ENCODE results near the gene TEX19.

The TEX19 gene

DNA sequence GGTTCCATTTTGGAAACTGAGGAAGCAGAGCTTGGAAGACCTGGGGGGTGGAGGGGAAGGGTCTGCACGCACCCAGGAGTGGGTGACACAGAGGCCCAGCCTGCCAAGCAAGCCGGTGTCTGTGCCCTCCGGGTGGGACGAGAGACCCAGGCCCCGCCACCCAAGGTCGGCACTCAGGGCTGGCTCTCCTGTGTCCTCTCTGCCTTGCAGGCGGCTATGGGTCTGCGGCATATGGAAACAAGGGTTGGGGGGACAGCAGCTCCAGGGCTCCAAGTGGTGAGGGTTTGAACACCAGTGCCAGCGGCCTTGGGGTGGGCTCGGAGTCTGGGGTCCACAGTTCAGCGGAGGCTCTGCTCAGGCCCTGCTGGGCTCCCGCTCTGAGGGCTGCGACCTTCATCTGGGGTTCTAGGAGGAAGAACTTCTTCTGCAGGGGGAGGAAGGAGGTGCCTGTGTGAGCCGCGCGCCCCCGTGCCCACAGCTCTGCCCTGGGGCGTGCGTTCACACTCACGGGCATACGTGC lies 37.0 kb upstream of the TEX19 start:
- no peak for DNase-seq

DNA sequence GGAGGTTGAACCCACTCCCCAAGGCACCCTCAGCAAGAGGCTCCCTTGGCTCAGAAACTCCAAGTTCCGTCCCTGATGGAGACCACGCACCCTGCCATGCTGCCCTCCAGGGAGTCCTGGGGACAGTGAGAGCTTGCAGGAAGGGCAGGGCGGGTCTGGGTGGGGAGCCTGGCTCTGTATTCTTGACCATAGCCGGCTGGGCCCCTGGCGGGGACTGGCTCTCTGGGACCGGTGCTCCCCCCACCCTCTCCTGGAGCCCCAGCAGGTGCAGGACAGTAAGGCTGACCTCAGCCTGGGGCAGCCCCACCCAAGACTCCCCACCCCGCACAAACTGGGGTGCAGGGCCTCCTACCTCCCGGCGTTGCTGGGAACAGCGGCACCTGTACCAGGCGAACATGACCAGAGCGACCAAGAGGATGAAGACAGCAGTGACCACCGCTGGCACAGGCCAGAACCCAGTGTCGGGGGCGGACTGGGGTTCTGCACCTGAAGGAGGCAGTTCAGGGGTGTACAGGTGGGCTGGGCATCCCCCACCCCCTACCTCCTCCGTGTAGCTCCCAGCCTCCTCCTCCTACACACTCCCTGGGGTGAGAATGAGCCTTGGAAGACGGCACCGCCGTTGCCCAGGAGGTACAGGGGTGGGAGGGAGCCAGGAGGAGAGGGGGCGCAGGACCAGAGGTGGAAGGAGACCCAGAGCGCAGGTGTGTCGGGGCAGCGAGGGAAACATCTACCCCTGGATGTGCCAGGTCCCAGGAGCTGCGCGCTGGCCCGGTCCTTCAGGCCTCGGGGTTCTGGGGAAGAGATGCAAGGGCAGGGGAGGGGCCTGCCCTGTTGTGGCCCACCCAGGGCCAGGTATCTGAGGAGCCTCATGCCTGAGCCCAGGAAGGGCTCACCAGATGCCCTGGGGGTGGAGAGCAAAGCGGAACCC lies 36.3 kb upstream of the TEX19 start:
- DNase-seq = no peak

DNA sequence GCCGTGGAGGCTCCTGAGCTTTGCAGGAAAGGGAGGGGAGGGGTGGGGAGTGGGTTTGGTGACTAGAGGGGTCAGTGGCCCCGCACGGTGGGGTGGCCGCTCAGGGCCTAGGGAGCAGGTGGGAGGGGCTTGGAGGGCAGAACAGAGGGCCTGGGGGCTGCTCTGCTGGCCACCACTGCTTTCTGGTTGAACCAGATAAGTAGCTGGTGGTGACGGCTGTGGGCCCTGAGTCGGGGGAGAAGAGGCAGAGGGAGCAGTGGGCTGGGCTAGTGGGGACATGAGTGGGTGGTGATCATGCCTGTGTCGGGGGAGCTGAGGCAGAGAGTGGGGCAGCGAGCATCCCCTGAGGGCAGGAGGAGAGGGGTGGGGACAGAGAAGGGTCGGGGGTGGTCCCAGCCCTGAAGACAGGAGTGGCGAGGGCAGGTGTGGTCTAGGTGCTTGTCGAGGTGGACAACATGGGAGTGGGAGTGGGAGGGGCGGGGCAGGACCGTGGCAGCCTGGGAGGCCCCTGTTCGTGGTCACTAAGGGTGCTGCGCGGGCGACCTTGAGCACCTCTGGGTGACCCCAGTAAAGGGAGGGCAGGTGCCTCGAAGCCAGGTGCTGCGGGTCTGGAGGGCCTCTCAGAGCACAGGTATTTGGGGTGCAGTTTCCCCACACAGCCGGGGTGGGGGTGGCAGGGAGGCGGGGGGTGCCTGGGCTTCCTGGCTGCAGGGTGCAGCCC lies 35.4 kb upstream of the TEX19 start:
- DNase-seq = no peak

DNA sequence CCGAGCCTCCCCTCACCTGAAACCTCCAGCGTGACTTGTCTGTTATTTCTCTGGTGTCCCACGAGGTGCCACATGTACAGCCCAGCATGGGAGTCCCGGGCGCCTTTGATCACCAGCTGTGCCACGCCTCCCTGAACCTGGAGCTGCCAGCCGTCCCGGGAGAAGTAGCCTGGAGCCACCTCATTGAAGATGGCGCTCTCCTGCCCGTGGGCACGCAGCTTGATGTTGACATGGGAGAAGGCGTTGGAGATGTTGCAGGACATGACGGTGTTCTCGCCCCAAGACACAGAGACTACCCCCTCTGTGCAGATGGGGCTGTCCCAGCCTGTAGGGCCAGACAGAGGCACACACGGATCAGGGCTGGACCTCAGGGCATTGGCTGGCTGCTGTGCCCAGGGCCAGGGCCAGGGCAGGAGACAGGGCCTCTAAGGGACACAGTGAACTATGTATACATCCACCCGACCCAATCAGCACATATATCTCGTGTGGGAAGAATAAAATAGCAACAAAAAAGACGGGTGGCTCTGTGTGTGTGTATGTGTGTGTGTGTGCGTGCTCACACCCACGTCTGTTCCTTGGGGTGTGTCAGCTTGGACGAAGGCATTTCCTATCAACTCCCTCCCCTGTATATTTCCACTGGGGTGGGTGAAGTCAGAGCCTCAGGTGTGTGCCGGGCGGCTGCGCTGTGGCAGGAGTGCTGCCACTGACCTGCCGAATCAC lies 34.3 kb upstream of the TEX19 start:
- no peak for DNase-seq

DNA sequence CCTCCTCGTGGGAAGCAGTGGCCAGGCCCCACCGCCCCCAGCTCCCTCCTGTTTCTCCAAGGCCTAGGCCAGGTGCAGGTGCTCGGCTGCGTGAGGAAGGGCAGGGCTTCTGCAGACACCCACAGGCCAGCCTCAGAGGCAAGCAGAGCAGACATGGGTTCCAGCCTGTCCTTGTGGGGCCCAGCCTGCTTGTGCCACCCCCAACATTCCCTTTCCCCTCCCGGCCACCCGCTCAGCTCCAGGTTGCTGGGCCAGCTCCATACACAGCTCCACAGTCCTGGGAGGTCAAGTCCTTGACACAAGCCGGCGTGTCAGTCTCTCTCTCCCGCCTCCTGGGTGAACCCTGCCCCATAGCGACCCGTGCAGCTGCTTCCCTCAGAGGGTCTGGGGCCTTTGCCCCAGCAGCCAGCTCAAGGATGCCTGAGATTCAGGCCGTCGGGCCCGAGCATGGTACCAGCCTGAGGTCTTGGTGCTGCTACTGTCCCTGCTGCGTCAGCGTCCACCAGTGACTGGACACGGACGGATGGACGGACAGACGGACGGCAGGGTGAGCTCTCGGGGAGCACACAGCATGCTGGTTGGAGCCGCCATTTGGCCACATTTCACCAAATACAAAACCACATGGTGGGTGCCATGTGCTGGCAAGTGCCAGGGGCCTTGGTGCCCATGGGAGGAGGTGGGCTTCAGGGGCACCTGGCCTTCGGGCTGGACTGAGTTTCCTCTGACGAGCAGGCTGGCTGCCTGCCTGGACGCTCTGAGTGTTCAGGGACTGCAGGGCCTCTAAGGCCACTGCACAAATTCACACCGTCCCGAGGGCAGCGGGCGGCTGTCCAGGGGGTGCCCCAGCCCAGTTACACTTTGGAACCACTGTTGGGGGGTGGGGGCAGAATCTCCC lies 33.5 kb upstream of the TEX19 start:
- DNase-seq = no peak

DNA sequence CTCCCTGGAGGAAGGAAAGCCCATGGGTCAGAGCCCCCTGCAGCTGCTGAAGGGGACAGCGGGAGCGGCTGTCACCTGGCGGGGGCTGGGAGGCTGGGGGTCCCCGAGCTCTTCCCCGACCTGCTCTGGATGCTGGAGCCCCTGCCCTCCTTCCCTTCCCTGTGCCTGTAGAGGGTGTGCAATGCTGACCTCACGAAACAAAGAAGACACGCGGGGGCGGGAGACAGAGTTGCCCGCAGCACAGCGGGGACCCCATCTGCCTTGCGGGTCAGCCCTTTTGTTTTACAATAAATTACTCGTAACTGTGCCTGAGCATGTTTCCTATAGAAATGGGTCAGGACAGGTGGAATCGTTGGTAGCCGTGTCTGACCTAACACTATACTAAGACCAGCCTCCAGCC lies 31.8 kb upstream of the TEX19 start:
- DNase-seq = no peak

DNA sequence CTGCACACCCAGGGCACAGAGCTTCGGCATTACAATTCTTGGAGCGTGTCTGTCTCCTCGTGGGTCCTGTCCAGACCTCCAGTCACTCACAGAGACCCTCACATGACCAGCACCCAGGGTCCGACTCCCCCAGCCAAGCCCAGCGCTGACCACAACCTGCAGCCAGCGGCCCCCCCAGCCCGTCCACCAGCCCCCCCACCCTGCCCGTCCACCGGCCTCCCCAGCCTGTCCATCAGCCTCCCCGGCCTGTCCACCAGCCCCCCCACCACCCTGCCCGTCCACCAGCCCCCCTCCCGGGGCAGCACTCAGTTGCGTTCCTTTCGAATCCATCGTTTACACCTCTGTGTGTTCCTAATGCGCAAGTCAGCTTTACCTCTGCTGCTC lies 31.3 kb upstream of the TEX19 start:
- no peak for DNase-seq

DNA sequence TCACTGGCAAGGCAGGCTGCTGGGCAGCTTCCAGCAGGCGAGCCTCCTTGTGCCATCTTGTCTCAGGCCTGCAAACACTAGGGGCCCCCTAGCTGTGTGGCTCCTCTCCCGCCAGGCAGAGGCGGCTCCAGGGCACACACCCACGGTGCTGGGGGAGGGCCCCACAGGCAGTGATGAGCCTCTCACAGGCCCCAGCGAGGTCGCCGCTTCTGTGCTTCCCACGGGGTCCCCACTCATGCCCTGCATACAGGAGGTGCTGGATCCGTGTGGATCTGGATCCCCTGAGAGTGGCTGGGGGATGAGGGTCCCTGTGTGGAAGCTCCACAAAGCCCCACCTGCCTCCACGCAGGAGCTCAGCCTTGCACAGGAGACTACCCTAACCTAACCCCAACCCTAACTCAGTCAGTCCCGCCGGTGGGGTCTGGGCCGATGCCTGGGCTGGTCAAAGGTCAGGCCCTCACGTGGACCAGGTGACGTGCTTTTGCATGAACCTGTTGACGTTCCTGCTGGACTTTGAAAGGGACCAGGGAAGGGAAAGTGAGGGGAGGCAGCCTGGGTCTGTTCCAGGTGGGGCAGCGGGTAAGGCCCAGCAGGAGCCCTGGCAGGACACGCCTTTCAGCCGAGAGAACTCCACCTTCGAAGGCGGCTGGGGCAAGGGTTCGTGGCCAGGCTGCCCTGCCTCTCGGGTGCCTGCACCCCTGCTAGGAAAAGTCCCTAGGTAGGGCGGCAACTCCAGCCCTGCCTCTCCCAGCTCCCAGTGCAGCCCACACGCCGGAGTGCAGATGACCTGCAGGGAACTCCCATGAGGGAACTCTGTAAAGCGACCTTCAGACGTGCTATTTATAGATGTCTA lies 30.7 kb upstream of the TEX19 start:
- no peak for DNase-seq

DNA sequence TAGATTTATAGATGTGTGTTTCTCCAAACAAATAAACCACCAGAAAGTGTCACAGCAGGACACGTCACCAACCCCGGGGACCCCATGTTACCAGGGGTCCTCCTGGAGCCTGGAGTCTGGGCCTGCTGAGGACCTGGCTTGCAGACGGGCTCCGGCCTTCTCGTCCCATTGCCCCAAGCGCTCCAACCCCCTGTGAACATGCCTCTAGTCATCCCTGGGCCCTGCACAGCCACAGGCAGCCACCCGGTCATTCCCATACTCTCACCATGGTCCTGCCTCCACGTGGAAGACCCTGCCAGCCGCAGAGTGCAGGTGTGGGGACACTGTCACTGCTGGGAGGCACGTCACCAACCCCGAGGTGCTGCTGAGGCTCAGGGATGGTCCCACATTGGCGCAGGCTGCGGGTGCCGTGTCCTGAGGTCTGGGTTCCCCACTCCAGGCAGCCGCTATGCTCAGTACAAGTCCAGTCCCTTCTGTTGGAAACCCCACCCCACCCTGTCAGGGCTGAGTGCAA lies 30.0 kb upstream of the TEX19 start:
- DNase-seq = no peak

DNA sequence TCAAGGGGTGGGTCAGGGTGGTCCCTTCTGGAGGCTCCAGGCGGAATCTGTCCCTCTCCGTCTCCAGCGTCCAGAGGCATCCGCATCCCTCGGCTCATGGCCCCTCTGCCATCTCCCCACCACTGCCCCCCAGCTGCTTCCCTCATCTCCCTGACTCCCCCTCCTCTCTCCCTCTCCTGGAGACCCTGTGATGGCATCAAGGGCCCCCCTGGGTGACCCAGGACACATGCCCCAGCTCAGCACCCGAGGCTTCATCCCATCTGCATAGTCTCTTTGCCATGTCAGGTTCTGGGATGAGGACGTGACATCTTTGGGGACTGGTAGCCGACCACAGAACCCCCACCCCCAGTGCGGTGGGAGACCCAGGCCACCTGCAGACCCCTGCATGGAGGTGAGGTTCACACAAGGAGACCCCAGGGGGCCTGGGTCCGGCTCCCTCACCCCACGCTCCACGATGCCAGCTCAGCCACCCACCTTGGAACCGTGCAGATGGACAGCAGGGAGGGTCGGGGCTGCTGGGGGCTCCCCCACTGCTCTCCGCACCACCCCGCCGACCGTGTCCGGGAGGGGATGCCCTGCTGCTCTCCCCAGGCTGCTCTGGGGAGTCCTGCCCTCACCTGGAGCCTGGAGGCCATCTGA lies 29.2 kb upstream of the TEX19 start:
- DNase-seq = no peak

DNA sequence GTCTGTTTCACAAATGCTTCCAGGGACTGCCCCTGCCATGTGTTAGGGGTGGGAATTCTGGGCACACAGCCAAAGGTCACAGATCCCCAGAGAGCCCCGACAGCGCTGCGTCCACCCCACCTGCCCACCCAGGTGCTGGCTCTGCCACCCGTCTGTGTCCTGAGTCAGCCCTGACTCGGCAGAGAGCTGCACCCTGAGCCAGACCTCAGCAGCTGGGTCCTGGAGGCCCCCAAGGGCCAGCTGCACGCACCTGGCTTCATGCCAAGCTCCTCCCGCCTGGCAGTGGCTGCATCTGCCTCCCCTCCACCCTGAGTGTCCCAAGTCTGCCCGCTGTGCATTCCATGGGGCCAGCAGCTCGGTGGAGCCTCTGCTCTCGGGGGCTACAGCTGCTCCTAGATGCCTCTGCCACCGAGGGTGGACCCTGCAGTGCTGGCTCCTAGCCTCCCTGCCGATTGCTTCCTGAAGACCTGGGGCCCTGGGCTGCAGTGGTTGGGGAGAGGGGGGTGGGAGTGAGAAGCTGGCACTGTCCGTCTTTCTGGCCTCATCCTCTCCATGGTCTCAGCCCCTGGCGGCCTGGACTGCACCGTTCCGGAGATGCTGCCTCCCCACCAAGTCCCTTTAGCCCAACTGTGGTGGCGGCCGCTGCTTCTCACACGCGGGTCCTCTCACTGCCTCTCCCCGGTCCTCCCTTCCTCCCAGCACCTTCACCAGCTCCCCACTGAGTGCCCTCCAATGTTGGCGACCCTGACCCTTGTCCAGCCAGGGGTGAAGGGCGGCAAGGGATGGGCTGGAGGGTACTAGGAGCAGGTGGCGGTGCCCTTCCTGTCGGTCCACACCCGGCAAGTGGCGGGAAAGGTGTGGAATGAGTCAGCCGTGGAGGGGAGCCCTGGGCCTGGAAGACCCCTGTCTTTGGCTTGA lies 28.5 kb upstream of the TEX19 start:
- no peak for DNase-seq

DNA sequence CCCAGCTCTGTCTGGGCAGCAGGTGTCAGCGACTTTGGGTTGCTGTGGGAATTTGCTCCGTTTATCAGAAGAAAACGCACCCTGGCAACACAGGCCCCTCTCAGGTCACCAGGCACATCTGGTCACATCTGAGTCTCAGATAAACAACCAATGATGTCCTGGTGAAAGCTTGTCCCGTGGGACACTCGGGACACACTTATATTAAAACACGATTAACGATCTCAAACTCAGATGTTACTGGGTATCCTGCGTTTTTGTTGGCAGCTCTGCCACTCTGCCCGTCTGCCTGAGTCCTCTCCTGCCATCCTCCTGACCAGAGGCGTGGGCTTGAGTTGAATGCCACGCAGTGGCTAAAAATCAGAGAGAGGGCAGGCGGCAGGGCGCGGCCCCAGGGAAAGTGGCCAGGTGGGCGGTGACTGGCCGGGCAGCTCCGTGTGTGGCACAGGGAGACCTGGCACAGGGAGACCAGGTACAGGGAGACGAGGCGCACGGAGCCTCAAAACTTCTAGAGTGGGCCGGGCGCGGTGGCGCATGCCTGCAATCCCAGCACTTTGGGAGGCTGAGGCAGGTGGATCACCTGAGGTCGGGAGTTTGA lies 27.6 kb upstream of the TEX19 start:
- no peak for DNase-seq

DNA sequence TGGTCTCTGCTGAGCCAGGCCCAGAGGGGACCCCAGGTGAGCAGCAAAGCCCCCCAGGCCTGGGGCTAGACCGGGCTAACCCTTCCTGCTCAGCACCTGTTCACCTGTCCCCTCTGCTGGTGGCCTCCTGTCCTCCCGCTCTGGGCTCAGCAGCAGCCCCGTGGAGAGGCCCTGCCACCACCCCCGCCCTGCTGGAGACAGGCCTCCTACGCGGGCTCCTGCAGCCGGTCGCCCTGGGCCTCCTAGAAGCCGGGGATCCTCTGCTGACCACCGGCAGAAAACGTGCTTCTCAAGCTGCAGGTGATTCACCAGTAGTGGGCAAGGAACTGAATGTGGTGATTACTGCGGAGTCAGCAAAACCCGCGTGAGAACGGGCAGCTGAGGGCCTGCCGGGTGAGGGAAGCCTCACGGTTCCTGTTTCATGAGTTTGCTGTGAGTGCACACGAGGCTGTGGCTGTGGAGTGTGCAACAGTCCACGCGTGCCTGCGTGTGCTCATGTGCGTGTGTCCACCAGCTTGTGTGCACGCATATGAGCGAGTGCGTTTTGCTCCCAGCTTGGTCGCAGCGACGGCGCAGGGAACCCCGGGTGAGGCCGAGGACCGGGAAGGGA lies 26.3 kb upstream of the TEX19 start:
- DNase-seq = no peak

DNA sequence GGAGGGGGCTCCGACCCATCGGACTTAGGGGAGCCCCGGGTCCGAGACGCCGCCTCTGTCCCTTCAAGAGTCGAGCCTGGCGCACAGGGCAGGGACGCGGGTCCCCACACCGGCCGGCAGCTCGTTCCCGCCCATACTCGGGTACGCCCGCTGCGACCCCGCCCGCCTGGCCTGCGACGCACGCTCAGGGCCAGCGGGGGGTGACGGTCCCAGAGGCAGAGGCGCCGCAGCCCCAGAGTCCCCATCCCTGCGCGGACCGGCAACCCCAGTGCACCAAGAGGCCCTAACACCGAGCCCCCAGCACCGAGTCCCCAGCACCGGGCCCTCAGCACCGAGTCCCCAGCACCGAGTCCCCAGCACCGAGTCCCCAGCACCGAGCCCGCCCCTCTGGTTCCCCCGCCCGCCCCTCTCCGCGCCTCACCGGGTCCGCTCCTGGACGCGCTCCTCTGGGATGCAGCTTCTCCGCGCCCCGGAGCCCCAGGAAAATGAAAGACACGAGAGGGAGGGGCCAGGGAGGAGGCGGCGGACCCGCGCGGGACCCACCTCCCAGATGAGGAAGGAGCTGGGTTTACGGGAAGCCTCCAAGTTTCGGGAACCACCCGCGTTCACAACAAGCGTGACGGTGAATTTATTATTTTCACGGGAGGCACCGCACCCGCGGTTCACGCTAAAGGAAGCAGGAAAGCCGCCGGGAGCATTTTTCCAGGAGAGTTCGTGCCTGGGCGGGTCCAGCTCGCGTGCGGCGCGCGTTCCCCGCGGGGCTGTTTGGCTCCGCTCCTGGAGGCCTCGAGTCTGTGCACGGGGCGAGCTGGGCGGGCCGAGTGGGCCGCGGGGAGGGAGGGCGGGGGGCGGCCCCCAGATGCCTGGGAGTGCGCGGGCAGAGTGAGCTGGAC lies 25.5 kb upstream of the TEX19 start, which contains the start of gene SECTM1:
Gene SECTM1 (minus strand): TSS at position 488 of the 893 bp plus-strand sequence. CDS start 6,526 bp downstream, outside the sequence.
- no peak for DNase-seq

DNA sequence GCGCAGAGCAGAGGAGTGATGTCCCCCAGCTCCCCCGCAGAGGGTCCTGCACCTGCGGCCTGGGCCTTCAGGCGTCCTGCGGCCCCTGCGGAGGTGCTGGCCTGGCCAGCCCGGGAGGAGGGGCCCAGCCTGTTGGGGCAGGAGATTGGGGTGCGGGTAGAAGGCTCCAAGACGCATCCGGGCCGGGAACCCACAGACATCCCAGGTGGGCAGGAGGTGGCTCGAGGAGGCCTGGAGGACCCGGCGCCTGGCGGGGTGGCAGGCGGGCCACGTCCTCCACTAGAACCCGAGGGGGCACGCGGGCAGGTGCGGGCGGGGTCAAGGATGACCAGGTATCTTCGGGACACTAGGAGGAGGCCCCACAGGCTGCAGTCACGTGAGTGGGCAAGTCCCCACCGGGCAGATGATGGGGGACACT lies 24.8 kb upstream of the TEX19 start:
- DNase-seq = no peak

DNA sequence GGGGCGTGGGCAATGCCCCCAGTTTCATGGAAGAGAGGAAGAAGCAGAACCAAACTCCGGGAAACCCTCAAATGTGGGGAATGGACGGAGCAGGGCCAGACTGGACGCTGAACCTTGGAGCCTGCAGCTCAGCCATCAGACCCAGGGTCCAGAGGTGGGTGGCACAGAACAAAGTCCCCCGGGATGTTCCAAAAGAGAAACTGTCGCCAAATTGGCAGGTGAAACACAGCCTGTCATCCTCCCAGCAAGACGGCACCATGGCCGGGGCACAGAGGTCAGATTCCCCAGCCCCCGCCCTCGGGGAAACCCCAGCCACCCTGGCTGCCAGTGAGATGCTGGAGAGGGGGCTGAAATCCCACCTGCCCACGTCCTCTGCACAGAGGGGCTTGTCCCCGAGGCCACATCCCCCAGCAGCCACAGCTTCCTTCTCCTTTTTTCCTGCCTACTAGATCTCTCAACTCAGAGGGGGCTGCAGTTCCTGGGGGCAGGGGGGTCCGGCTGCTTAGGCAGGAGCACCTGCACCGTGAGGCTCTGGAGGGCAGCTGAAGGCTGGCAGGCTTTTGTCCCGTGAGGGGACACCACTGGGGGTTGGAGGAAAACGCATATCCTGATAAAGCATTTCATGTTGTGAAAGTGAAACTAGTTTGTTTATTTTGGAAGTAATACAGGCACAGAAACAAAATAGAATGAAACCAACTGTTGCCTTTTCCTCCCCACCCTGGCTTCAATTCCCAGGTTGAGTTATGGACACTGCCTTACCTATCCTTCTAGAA lies 24.2 kb upstream of the TEX19 start:
- no peak for DNase-seq
